ENCODE data around the gene GARIN3. TPM values are rescaled to one million over a fixed set of nuclear protein-coding genes. Genes with fewer than 3 reads are reported as not detected.

Gene GARIN3
- total RNA-seq, 1 experiment from 2014 or later, result not detected

- H2BK120ac ChIP-seq (ENCODE audit: low read depth, low read length, poor library complexity, severe bottlenecking), result no peak overlapping the region
- no peaks in the 10 kb centered on the region for H3K9me3 ChIP-seq (ENCODE audit: control insufficient read depth, low read depth, low read length)
- no peaks in the 10 kb centered on the region for H3K23me2 ChIP-seq (ENCODE audit: insufficient read length, low read depth, low read length, poor library complexity, severe bottlenecking)
- H3K27ac ChIP-seq (ENCODE audit: insufficient read length, low read depth, low read length), result no peak overlapping the region
- H3K36me3 Mint-ChIP-seq (ENCODE audit: insufficient read depth in 1 of 3, low read depth in 3 of 3), result no peaks in the 10 kb centered on the region
- no peaks in the 10 kb centered on the region for H3K9me3 Mint-ChIP-seq
- H3T11ph ChIP-seq (ENCODE audit: low read length), result no peak overlapping the region
- no CpG with 5 or more reads among the region's 12 CpGs for WGBS (ENCODE audit: extremely low coverage, insufficient read length, low lambda C conversion rate)
- H3K27me3 ChIP-seq (ENCODE audit: insufficient read depth, low read length), result no peaks in the 10 kb centered on the region
- H3K4me2 ChIP-seq (ENCODE audit: insufficient read depth, insufficient read length, low read length), result no peak overlapping the region
- peak overlapping the region; percentile 49; the same call in 1 of the 2 replicates for H3K14ac ChIP-seq (ENCODE audit: insufficient read depth, low read length)
- H3K56ac ChIP-seq (ENCODE audit: insufficient read length, low read depth, low read length), result no peak overlapping the region
- no peaks in the 10 kb centered on the region for H3K79me1 ChIP-seq (ENCODE audit: insufficient read depth, low read depth, low read length, poor library complexity, severe bottlenecking)
- H3K27me3 Mint-ChIP-seq (ENCODE audit: low read depth), result no peaks in the 10 kb centered on the region; the same call in none of the 2 replicates
- no peak overlapping the region for H3K18ac ChIP-seq (ENCODE audit: insufficient read length, low read depth, low read length)
- H4K5ac ChIP-seq (ENCODE audit: insufficient read length, low read depth, low read length), result no peak overlapping the region
- no peak for TF ChIP-seq CTCF (conservative IDR thresholded peaks at IDR 0.05)
- no peak for DNase-seq
- no peak overlapping the region for H3K4me3 Mint-ChIP-seq
- no peaks in the 10 kb centered on the region for H3K79me2 ChIP-seq (ENCODE audit: insufficient read depth, low read length)
- H3K9ac ChIP-seq (ENCODE audit: extremely low read depth, insufficient read length, low read length), result no peak overlapping the region
- no peak overlapping the region for H3K27ac Mint-ChIP-seq
- no peak overlapping the region for H2AFZ ChIP-seq (ENCODE audit: low read length)
- no peak overlapping the region for H3K4ac ChIP-seq (ENCODE audit: low read depth, low read length)
- H2BK12ac ChIP-seq (ENCODE audit: insufficient read length, low read depth, low read length), result no peak overlapping the region
- no peak overlapping the region for H2AK5ac ChIP-seq (ENCODE audit: insufficient read length, low read length)
- no peak overlapping the region for H4K91ac ChIP-seq (ENCODE audit: insufficient read length, low read depth, low read length)
- H2BK15ac ChIP-seq (ENCODE audit: low read depth, low read length), result no peak overlapping the region
- peaks cover 5% of the 10 kb centered on the region in 2 experiments for H3K4me1 Mint-ChIP-seq
- no peak overlapping the region for H4K8ac ChIP-seq (replicated peaks; ENCODE audit: insufficient read length, low read depth, low read length)
- H3K23ac ChIP-seq (ENCODE audit: insufficient read length, low read depth, low read length), result no peak overlapping the region
- H2BK5ac ChIP-seq (ENCODE audit: insufficient read length, low read length), result no peak overlapping the region
- H4K20me1 ChIP-seq (ENCODE audit: control insufficient read depth, insufficient read depth, insufficient read length), result no peaks in the 10 kb centered on the region
- no peak overlapping the region for H2BK20ac ChIP-seq (ENCODE audit: low read depth, low read length, poor library complexity, severe bottlenecking)
- H3K4me1 ChIP-seq (ENCODE audit: insufficient read depth, low read length), result no peaks in the 10 kb centered on the region
Observed at GRCh38 chr5:157162919-157163510, 3.0 kb downstream of the GARIN3 start.

All from H9 (cell line).